Measurements from ENCODE around the gene BBS1.
"Not testable (repeated sequence)": the region's sequence is repeated elsewhere in the genome, so short reads cannot be mapped to it uniquely, and the experiment has no call there.

Gene BBS1

DNA sequence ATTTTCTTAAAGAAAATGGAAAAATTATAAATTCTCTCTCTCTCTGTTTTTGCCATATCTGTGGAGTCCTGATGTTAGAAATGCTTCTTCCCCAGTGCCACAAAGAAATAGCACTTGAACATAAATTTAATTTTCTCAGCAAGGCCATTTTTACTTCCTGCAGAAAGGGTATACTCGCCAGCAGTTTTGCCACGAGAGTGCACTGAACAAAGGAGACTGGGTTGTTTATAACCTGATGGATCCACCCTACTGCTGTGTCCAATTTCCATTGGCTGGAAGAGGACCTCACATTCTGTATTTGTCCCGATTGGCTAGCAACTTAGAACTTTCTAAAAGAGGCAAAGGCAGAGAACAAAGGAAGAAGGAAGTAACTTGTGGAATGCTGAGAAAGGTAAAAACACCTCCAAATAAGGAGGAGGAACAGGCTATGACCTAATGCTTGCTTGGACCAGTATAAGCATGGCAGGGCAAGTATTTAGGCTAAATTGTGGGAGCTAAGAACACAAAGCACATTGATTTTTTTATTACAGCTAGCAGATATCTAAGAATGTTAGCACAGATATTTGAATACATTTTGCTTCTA, 72.2 kb downstream of the BBS1 start:
- DNase-seq = not testable (repeated sequence)
